PFSK-1 (cell line): ENCODE results near the gene FBN1.

Source experiments
- FOXP2 ChIP-seq: optimal IDR thresholded peaks from 2 replicates; pipeline ENCODE3; 2011; ENCODE audit warnings: borderline replicate concordance, control low read depth, inconsistent platforms; ENCODE audit not compliant: insufficient read depth; ENCODE audit errors: extremely low read length, extremely low read depth
- POLR2AphosphoS5 ChIP-seq: IDR thresholded peaks from 2 replicates; pipeline ENCODE4 v1.6.1; 2012; ENCODE audit warnings: low read depth, mild to moderate bottlenecking, control low read depth, low read length, moderate library complexity
- SIN3A ChIP-seq: IDR thresholded peaks from 2 replicates; pipeline ENCODE4 v1.6.1; 2012; ENCODE audit warnings: mild to moderate bottlenecking, low read length, moderate library complexity, borderline replicate concordance; ENCODE audit not compliant: insufficient read depth
- TAF1 ChIP-seq: IDR thresholded peaks from 2 replicates; pipeline ENCODE4 v1.6.1; 2012; ENCODE audit warnings: low read length, control low read depth, borderline replicate concordance; ENCODE audit not compliant: insufficient read depth
- TF ChIP-seq, protein P1 (sequence below), 2 experiments: IDR thresholded peaks; 2 replicates each; pipeline versions ENCODE4 v1.6.1 to v1.8.0; 2011 to 2012; ENCODE audit warnings: low read depth in 2 of 2, low read length in 2 of 2, control low read depth in 1 of 2, inconsistent platforms in 1 of 2, mild to moderate bottlenecking in 1 of 2, moderate library complexity in 1 of 2; ENCODE audit not compliant: insufficient read depth in 1 of 2

The FBN1 gene

DNA sequence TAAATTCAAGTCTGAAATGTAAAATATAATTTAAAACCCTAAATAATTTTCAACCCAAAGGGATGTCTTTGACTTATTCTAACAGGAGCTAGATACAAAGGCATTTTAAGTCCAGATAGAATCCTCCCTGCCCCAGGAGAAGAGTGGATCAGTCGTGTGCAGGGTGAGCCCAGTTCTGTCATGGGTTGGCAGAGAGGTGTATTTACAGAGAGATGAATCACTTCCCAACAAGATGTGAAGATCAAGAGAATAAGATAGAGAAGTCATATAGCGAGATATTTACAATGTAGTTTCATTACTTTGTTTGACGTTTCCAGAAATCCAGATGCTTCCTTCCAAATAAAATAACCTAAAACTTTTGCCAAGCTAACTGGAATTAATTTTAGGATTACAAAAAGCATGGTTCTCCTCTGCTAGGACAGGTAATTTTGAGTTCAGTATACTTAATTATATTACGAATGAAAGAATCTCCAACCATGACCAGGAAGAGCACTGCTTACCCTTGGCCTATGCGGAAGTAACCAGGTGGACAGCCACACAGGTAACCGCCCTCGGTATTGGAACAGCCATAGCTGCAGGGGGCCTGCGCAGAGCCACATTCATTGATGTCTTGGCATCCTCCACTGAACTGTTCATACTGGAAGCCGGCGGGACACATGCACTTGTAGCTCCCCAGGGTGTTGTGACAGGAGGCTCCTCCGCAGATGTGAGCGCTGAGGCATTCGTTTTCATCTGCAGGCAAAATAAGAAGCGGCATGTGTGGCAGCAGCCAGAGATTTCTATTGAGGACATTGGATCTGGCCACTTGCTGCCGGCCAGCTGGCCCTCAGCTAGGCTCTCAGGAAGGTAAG, 230.2 kb downstream of the FBN1 start:
- TF ChIP-seq TAF1 (no peak), FOXP2 (no peak), SIN3A (no peak), POLR2AphosphoS5 (no peak)
- TF ChIP-seq, protein P1, sequence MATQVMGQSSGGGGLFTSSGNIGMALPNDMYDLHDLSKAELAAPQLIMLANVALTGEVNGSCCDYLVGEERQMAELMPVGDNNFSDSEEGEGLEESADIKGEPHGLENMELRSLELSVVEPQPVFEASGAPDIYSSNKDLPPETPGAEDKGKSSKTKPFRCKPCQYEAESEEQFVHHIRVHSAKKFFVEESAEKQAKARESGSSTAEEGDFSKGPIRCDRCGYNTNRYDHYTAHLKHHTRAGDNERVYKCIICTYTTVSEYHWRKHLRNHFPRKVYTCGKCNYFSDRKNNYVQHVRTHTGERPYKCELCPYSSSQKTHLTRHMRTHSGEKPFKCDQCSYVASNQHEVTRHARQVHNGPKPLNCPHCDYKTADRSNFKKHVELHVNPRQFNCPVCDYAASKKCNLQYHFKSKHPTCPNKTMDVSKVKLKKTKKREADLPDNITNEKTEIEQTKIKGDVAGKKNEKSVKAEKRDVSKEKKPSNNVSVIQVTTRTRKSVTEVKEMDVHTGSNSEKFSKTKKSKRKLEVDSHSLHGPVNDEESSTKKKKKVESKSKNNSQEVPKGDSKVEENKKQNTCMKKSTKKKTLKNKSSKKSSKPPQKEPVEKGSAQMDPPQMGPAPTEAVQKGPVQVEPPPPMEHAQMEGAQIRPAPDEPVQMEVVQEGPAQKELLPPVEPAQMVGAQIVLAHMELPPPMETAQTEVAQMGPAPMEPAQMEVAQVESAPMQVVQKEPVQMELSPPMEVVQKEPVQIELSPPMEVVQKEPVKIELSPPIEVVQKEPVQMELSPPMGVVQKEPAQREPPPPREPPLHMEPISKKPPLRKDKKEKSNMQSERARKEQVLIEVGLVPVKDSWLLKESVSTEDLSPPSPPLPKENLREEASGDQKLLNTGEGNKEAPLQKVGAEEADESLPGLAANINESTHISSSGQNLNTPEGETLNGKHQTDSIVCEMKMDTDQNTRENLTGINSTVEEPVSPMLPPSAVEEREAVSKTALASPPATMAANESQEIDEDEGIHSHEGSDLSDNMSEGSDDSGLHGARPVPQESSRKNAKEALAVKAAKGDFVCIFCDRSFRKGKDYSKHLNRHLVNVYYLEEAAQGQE (IDR thresholded peaks at IDR 0.05; ENCODE audit: insufficient read depth in 1 of 2, low read depth in 2 of 2, low read length in 2 of 2), result no peak

DNA sequence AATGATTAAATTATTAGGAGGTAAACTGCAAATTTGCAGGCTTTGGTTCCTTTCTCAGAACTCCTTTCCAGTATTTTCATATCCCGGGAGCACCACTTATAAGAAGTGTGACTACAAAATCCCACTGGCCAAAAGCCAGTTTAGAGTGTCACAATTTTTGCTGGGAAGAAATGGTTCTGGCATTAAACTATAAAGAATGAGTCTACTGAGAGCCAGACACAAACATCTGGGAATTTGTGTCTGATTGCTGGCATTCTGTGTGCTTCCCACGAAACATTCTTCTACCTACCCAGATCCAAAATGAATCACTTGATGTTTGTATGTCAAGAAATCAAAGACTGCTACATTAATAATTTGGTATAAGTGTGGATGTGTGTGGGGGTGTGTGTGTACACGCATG, 231.5 kb downstream of the FBN1 start:
- no peak for TF ChIP-seq TAF1
- TF ChIP-seq, protein P1 (IDR thresholded peaks at IDR 0.05; ENCODE audit: insufficient read depth in 1 of 2, low read depth in 2 of 2, low read length in 2 of 2), result no peak
- no peak for TF ChIP-seq POLR2AphosphoS5
- TF ChIP-seq FOXP2, result no peak
- no peak for TF ChIP-seq SIN3A

DNA sequence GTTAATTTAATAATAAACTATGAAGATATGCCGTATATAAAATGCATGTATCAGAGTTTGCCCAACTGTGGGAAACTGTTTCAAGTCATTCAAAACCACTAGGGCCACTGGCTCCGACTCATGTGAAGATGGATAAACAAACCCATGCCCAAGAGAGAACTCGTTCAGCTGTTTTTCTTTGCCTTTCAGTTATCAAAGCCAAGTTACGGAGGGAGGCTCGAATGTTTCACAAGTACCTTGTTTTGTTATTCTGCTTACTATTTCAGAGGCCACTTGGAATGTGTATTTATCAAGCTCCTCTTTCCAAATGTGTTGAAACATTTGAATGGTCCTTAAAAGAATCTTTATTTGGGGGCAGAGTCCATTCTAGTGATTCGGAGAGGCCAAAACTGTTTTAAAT, 232.2 kb downstream of the FBN1 start:
- TF ChIP-seq SIN3A (no peak), POLR2AphosphoS5 (no peak), TAF1 (no peak), FOXP2 (no peak)
- TF ChIP-seq, protein P1 (IDR thresholded peaks at IDR 0.05; ENCODE audit: insufficient read depth in 1 of 2, low read depth in 2 of 2, low read length in 2 of 2), result no peak

DNA sequence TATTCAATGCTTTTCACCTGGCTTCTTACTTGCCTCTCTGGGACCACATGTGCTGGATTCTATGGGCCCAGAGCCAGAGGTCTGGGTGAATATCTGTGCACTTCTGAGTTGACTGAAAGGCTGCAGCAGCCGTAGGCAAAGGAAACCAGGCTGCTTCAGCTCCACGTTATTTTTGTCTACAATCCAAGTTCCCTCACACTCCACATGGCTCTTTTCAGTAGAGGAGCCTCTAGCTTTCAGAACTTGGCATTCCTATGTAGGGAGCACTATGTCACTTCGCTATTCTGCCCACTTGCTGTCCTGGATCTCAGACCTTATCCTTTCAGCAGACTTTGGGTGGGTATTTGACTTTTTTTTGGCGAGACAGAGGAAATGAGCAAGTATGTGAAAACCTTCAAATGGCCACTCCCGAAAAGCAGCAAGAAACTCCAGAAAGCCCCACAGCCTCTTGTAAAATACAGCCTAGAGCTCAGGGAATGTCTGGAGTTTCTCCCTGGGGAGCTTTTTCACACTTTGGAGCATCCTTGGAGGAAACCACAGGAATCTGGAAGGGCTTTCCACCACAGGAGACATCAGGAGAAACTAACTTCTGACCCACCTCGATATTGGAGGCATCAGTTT, 233.4 kb downstream of the FBN1 start:
- TF ChIP-seq TAF1 (no peak), SIN3A (no peak), FOXP2 (no peak)

DNA sequence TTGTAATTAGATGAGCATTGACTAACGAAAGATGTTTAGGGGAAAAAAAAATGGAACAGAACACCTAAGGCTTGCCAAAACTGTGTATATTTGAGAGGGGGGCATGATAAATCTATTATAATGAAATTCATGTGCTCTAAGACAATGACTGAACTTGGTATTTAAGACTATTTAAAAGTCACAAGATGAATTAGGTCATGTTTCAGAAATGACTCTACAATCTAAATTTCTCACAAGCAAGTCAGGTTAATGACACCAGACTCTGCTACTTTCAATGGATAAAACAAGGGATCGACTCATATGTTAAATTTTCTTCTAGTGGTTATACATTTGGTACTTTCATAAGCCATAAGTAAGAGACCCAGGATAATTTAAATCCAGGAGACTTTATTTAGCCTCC, 235.9 kb downstream of the FBN1 start:
- no peak for TF ChIP-seq SIN3A
- TF ChIP-seq FOXP2, result no peak

DNA sequence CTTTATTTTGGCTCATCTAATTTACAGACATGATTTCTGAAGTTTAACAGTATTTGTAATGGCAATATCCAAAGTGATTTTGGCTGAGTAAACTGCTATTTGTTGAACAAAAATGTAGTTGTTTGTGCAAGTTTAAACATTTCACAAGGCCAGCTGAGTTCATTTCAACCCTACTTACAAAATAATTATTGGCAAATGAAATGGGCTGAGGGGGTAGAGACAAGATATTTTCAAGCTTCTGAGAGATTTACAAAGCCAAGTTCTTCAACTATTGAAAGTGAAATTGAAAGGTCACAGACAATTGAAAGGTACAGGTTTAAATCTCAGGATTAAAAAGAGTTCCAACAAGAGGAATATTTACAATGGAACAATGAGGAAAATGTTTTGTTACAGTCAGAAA, 237.2 kb downstream of the FBN1 start:
- TF ChIP-seq, protein P1 (IDR thresholded peaks at IDR 0.05; ENCODE audit: insufficient read depth in 1 of 2, low read depth in 2 of 2, low read length in 2 of 2), result no peak
- TF ChIP-seq POLR2AphosphoS5, result no peak
- TF ChIP-seq TAF1, result no peak
- TF ChIP-seq FOXP2, result no peak
- TF ChIP-seq SIN3A, result no peak
